Fibroblast of skin of scalp (primary cell): ENCODE results near the gene COMP. TPM values are rescaled to one million over a fixed set of nuclear protein-coding genes. Genes with fewer than 3 reads are reported as not detected.
"Not testable (repeated sequence)": the region's sequence is repeated elsewhere in the genome, so short reads cannot be mapped to it uniquely, and the experiment has no call there.

ENCODE experiments used
- DNase-seq: peaks from one replicate; pipeline ENCODE4 v3.0.0-alpha.2; 2013
- polyA plus RNA-seq, 2 experiments: library from polyadenylated mRNA; unstranded; fragments of 120-200 nt; gene quantifications; one replicate each; pipeline ENCODE4 v1.2.1, GENCODE V29; 2013; ENCODE audit not compliant: insufficient read length in 2 of 2

COMP gene
- polyA plus RNA-seq (2013, experiment 1 of 2; ENCODE audit: insufficient read length): 0.16 TPM
- polyA plus RNA-seq (2013, experiment 2 of 2; ENCODE audit: insufficient read length): 0.47 TPM

DNA sequence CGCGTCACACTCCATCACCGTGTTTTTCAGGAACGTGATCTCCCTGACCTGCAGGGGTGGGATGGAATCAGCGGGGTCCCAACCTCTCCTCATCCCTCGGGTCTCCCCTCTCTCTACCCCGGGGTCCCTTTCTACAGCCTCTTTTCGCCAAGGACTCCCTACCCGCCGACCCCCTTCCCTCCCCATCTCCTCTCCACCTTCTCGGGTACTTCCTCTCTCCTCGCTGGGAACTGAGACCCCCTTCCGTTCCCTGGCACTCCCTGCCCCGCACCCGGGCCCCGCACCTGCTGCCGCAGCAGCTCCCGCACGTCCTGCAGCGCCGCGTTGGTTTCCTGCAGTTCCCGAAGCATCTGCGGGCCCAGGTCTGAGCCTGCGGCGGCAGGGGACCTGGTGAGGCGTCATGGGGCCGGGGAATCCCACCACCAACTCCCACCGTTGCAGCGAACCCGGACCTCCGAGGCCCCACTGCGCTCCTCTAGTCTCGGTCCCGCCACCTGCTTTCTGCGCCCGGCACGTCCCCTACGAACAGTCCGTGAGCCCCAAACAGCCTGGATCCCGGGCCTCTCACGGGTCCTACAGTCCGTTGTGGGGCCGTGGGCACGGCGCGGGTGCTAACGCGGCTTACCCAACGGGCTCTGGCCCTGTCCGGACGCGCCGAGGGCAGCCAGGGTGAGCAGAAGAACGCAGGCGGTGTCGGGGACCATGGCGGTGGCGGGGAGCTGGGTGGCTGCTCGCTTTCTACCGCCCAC is at the start of gene COMP:
TSS of gene COMP (minus strand) at position 740 of the 749 bp plus-strand sequence. CDS start at position 704, 36 bp downstream.
- no peak for DNase-seq

DNA sequence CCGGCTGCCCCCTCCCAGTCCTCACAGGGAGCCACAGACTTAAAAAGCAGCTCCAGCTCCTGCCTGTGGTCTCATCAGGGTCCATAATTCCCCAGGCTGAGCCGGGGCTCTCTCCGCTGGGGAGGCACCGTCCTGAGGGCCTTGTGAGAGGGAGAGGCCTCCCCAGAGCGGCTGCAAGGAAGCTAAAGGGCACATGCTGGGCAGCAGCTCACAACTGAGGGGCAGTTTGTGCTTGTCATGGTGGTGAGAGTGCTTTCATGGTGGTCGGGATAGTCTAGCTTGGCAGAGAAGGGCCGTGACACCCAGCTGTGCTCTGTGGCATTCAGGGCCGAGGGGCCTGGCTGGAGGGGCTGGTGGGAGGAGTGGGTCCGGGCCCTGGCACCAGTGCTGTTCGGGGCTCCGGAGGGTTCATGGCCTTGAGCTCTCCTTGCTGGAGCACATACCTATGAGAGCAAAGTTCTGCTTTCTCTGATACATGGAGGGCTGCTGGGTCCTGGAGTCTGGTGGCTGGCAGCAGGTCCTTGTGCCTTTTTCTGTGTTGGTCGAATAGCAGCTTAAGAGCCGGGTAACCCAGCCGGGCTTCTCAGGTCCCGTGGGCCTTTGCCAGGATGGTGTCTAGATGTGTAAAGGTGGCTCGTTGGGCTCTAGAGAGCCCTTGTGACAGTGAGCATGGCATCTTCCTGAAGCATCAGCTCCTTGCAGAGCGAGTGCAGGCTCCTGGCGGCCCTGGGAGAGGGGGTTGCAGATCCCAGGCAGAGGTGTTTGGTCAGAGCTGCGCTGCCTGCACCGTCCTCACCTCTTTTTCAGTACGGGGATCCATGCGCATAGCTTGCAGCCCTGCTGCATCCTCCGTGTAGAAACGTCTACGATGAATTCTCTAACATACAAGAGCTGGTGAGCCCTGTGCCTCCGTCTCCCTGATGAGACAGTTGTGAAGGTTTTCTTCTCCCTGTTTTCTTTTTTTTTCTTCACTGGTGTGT is 49.5 kb upstream of the COMP start:
- DNase-seq: no peak

DNA sequence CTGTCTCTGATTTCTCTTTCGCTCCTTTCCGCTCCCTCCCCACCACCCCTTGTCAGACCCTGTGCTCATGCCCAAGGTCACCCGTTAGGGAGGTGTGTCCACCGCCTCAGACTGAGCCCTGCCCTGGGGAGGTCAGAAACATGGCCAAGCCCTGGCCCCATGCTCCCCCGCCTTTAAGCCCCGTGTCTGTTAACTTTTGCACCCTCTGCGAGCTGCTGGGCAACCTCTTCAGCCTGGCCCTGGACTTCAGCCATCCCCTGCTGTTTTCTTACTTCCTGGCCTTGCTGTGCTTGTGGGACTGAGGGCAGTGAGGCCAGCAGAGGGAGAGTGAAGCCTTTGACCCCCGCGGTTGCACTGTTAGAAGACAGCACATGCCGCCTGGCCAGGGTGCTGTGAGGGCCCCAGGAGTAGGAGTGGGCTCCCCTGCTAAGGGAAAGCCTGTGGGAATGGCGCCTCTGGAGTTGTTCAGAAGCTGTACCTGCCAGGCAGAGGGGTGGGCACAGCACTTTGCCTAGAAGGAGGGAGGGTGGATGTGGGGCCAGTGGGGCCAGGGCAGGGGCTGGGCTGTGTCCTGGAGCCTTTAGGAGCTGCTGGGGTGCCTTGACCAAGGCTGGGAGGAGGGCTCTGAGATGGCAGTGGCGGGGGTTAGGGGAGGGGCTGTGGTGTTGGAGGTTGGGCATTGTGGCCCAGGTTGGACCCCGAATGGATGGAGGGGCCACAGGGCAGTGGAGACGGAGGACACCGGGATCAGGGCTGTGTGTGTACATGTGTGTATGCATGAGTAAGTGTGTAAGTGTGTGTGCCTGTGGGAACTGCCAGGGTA is 48.6 kb upstream of the COMP start:
- no peak for DNase-seq

DNA sequence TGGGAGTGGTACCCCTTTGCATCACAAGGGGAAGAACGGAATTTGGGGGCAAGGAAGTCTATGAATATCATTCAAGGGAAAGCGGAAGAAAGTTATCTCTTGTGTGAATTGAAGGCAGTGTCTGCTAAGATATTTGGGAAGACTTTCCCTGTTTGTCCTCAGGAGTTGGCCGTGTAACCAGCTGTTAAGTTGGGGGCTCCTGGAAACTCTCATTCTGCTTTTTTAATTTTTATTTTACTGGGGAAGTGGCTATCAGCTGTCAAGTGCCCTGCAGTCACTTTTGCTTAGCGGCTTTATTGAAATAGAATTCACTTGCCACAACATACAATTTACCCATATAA is 43.5 kb upstream of the COMP start:
- no peak for DNase-seq

DNA sequence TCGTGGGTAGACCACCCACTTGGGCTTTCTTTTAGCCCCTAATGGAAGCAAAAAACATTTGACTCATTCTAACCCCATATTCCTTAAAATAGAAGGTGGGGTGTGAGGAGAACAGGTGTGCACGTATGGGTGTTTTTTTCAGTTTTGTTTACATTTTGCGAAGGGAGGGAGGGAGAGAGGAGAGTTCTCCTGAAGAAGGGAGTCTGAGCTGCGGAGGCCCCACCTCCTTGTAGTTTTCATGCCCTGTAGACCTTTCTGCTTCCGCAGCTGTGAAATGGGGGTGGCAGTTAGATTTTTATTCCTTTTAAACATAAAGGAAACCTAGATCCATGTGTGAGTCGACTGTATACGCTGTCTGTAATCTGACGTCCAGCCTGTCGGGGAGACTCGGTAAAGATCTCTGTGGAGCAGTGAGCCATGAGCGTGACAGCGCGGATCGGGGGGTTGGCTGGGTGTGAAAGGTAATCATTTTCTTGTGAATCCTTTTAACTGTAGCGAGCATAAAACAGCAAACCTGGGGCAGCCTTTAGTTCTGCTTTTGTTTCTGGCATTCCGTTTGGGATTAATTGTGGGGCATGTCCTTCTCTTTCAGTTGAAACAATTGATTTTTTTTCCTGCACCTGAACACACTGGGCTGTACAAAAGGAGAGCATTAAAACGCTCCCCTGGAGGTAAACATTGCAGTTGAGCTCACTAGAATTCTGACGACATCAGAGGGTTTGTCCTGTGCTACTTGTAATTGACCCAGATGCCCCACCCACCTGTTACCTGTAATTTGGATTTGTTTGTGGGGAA is 42.9 kb upstream of the COMP start:
- no peak for DNase-seq

DNA sequence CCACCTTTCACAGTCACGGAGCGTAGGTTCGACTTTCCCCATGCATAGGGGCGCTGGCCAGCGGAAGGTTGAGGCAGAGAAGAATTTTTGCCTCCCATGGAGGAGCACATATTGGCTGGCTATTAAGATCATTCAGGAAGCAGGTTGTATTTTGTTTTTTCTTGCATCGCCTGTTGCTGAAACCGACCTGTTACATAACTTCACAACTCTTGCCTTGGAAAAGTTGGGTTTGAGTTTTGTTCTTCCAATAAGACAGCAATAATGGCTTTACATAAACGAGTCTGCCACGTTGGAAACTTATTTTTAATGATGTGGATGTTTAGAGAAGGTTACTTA is 42.0 kb upstream of the COMP start:
- DNase-seq: no peak

DNA sequence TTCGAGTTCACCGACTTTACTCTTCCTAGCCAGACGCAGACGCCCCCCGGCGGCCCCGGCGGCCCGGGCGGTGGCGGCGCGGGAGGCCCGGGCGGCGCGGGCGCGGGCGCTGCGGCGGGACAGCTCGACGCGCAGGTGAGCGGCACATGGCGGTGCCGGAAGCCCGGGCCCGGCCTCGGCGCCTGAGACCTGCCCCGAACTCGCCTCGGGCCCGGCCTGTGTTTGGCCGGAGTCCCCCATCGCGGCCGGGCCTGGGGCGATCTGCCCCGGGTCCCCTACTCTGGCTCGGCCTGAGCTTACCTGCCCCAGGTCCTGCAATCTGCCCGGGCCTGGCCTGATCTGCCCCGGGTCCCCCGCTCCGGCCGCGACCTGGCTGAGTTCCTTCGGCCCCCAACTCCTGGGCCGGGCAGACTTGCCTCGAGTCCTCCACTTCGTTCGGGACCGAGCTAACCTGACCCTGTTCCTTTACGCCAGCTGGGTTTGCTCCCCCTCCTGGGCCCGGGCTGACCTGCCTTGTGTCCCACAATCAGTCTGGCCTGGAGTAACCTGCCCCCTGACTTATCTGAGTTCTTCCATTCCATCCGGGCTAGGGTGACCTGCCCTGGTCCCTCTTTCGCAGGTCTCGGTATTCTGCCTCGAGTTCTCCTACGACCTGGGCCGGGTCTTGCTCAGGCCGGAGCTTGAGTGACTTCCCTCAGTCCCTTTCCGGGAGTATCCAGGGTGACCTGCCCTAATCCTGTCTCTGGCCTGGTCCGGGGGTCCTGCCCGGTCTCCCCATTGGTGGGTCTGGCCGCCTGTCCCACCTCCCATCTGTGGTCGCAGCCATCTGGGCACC is 41.4 kb upstream of the COMP start:
- no peak for DNase-seq

DNA sequence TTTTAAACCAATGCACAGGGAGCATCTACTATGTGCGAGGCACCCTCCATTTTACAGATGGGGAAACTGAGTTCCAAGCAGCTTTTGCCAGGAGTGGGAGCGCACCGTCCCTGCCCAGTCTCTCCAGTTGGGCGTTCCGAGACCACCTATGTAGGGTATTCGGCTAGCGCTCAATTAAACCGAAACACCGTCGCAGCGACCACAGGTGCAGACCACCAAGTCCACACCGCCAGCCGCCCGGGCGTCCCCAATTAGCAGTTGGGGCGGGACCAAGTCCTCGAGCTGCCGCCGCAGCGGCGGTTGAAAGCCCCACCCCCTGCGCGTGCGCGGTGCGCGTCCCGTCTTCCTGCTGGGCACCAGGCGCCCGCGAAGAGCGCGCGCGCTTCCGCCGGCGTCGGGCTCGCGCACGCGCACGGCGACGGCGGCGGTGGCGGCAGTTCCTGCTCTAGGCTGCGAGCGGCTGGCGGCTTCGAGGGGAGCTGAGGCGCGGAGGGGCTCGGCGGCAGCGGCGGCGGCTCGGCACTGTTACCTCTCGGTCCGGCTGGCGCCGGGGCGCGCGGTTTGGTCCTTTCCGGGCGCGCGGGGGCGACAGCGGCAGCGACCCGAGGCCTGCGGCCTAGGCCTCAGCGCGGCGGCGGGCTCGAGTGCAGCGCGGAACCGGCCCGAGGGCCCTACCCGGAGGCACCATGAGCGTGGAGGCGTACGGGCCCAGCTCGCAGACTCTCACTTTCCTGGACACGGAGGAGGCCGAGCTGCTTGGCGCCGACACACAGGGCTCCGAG is 40.6 kb upstream of the COMP start, which contains the start of gene UPF1:
TSS of gene UPF1 (plus strand) at position 436 of the 782 bp plus-strand sequence. CDS start at position 687, 251 bp downstream.
- DNase-seq: peak; percentile 93

DNA sequence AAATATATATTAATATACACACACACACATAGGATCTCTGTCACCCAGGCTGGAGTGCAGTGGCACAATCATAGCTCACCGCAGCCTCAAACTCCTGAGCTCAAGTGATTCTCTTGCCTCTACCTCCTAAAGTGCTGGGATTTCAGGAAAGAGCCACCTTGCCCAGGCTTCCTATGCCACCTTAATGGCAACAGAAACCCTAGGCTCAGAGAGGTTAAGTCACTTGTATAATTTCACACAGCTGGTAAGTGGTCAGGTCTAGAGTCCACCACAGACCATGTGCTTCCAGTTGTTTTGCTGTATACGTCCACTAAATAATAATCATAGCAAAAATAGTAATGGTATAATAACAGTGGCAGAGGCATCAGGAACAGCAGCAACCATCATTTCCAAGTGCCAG is 39.4 kb upstream of the COMP start:
- no peak for DNase-seq

DNA sequence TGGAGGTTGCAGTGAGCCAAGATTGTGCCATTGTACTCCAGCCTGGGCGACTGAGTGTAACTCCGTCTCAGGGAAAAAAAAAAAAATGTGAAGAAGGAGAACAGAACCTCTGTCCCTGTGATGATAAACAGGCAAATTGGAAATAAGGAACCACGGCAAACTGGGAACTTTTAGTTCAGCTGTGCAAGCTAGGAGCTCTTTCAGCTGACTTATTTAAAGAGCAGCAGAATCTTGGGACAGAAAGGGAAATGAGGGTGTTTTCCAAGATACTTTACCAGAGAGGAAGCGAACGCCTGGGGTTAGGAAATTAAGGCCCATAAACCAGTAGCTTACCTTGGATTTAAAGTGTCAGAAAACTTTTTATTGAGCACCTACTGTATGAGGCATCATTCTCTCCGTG is 37.7 kb upstream of the COMP start:
- no peak for DNase-seq

DNA sequence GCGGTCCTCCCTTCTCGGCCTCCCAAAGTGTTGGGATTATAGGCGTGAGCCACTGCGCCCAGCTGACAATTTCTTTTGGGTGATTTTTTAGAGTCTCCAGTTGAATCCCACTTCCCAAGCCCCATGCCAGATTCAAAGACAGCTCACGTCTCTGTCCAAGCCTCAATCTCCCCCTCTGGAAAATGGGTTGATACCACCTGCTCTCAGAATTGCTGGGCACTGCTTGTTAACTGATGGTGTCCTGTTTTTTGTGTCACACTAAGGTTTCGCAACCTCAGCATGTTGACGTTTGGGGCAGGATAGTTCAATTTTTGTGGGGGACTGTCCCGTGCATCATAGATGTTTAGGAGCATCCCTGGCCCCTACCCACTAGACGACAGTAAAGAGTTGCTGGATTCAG is 26.5 kb upstream of the COMP start:
- no peak for DNase-seq

DNA sequence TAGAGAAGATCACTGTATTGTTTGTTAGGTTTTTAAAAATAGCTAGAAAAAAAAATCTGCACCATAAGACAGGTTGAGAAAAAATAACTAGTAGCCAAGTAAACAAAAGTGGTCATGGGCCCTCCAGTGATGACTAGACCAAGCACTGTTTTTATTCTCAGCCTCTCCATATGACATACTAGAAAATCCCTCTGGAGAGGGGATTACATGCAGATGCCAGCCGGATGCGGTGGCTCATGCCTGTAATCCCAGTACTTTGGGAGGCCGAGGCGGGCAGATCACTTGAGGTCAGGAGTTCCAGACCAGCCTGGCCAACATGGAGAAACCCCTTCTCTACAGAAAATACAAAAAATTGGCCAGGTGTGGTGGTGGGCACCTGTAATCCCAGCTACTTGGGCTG is 25.5 kb upstream of the COMP start:
- DNase-seq: not testable (repeated sequence)

DNA sequence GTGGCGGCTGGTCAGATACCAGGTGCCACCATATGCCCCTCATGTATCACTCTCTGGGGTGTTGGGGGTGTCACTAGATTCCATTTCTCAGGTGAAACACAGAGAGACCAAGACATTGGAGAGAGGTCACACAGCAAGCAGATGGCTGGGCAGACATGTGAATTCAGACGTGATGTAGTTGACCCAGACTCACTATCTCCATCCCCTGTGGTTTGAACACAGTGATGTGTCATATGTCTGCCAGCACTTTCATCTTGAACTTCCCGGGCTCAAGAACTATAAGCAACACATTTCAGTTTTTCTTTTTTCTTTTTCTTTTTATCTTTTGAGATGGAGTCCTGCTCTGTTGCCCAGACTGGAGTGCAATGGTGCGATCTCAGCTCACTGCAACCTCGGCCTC is 24.6 kb upstream of the COMP start:
- no peak for DNase-seq

DNA sequence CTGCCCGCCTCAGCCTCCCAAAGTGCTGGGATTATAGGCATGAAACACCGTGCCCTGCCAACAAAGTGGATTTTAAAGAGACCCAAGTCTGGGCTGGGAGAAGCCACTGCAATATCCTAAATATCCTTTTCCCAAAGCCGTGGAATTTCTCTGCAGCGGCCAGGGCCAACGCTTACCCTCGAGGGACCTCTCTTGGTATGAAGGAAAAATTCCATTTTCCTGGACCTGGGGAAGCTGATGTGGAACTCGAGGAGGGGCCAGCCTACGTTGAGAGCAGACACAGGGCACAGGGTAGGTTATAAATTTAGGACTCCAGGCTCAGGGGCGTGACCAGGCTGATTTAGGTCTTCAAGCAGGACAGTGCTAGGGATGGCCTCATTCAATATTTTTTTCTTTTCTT is 23.0 kb upstream of the COMP start:
- peak; percentile 69 for DNase-seq

DNA sequence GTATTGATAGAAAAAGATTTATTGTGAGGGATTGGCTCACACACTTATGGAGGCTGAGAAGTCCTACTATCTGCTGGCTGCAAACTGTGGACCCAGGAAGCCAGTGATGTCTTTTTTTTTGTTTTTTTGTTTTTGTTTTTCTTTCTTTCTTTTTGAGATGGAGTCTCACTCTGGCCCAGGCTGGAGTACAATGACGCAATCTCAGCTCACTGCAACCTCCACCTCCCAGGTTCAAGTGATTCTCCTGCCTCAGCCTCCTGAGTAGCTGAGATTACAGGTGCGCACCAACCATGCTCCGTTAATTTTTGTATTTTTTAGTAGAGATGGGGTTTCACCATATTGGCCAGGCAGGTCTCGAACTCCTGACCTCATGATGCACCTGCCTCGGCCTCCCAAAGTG is 20.5 kb upstream of the COMP start:
- not testable (repeated sequence) for DNase-seq

DNA sequence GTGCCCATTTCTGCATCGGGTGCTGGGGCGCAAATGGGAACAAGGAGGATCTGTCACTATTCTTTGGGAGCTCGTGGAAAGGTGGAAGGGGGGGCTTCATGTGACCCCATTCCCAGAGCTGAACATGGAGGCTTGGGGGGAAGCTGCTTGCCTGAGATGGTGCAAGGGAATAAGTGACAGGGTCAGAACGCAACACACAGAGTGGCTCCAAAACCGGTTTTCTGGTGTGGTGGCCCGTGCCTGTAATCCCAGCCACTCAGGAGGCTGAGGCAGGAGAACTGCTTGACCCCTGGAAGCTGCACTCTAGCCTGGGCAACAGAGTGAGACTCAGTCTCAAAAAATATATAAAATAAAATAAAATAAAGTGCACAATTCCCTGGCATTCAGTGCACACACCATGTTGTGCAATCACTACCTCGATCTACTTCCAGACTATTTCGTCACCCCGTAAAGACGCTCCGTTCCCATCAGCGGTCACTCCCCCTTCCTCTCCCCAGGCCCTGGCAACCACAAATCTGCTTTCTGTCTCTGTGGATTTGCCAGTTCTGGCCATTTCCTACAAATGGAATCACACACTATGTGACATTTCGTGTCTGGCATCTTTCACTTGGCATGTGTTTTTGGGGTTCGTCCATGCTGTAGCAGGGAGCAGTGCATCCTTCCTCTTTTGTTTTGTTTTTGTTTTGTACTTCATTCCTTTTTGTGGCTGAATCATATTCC is 18.2 kb upstream of the COMP start:
- peak; percentile 40 for DNase-seq

DNA sequence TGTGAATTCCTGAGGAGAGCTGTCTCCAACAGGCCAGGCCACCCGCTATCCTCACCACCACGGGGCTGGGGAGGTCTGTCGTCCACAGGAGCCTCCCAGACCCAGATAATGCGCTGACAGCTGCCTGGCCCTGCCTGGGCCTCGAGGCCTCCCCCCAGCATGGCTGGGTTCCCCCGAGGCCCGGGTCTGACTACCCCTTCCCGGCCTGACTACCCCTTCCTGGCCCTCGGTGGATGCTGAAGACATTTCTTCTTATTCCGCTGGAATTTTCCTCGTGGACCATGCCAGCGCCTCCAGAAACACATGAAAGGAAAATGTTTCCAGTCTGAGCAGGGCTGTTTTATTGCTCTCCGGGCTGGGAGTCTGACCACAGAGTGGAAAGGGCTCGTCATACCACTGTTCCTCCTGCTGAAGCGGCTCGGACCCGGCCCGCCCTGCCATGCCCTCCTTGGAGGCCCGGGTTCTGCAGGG is 16.8 kb upstream of the COMP start:
- peak; percentile 11 for DNase-seq

DNA sequence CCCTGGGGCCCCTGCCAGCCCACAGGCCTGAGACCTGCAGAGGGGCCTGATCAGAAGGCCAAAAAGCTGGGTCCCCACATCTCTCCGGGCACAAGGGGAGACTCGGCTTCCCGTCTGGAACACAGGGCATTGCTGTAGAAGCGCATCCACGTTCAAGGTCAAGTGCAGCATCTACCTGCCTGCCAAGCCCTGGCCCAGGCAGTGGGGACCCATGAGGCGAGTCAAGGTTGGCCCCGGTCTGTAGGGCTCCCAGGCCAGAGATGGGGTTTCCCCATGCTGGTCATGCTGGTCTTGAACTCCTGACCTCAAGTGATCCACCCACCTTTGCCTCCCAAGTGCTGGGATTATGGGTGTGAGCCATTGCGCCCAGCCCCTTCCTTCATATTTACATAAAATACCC is 13.5 kb upstream of the COMP start:
- no peak for DNase-seq

DNA sequence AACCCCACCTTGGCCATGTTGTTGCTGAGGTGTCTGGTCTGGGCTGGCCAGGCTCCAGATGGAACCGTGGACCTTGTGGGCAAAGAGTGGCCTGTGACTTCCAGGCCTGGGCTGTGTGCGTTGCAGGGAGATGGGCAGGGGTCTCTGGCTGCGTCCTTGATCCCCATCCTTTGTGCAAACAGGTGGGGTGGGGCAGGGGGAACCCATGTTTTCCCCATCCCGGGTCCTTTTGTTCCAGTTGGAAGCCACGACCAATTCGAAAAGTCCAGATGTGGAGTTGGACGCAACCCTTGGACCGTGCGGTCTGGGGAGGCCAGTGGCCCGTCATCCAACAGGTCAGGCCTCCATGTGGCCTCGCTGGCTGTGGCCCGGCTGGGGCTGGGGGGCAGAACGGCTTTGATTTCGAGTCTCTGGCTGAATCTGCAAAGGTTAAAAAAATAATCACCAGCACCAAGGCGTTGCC is 13.1 kb upstream of the COMP start:
- DNase-seq: no peak
